SK-N-MC (cell line): ENCODE results near the gene OOSP4B.

Experiments
- EZH2 ChIP-seq: fragments of 200-600 bp; sonication (generic); IDR thresholded peaks from one replicate; pipeline ENCODE4 v1.6.1; 2017; ENCODE audit warnings: antibody characterized with exemption
- FOXP2 ChIP-seq: optimal IDR thresholded peaks from 2 replicates; pipeline ENCODE3; 2011; ENCODE audit warnings: mild to moderate bottlenecking, moderate library complexity; ENCODE audit not compliant: insufficient read depth; ENCODE audit errors: extremely low read length, control extremely low read depth
- POLR2AphosphoS5 ChIP-seq: IDR thresholded peaks from 2 replicates; pipeline ENCODE4 v1.6.1; 2012; ENCODE audit warnings: mild to moderate bottlenecking, low read depth, low read length, borderline replicate concordance

DNA sequence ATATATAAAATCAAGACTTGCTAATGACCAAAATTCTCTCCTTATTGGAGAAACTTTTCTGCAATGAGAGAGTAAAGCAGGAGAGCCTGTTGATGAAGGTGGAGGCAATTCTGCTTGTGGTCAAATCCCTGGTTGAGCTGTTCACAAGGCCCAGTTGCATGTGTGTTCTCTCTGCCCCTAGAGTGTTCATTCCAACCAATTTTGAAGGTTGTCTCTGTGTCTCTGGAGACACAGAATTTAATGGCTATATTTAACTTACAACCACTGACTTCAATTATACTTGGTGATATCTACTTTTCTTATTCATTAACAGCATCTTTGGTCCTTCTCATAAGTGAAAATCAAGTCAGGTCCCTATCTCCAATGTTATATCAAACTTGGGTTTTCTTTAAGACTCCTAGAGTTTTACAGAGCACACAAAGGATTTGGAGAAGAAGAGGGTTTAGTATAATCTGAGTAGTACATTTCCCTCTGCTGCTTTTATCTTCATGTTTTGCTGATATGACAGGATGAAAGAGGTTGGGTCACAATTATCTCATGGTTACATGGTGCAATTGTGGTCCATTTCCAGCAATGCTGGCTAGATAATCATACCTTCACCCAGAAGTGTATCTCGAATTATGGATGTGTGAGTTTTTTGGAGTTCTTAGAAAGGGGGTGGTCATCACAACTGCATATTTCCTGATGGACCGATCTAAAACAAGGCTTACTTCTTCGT lies 49.1 kb upstream of the OOSP4B start:
- TF ChIP-seq POLR2AphosphoS5 (no peak), EZH2 (no peak), FOXP2 (no peak)
